HG02840 (cell line): ENCODE data around the gene TMEM167B.
A peak's percentile ranks its signal among the peaks of the same experiment; 100 is the strongest.

Source experiments
- ATAC-seq: cut with Tn5 transposase; IDR thresholded peaks from one replicate; pipeline ENCODE4 v1.9.1; 2021; ENCODE audit warnings: mild to moderate bottlenecking, moderate library complexity, moderate number of reproducible peaks; ENCODE audit not compliant: unreplicated experiment, low FRiP score

The TMEM167B gene

GRCh38 chr1:109080441-109081082 lies 10.0 kb upstream of the TMEM167B start:
- no peak for ATAC-seq

- ATAC-seq = no peak
Measured at GRCh38 chr1:109083501-109083900, 7.1 kb upstream of the TMEM167B start.

DNA sequence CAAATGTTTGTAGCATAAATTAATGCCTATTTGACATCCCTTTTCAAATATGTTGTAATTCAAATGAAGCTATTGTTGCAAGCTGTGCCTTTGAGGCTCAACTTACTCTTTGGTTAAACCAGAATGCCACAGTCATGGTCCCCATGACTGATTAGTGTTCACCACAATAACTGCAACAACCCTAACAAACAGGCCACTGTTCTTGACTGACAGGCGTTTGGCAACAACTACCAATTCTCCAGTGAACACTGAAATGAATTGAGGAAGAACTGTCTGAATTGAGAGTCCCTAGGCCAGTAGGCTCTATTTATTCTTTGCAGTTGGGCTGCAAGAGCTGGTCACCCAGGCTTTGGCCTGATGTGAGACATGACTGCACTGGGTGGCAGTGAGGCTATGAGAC lies 6.6 kb upstream of the TMEM167B start:
- no peak for ATAC-seq

DNA sequence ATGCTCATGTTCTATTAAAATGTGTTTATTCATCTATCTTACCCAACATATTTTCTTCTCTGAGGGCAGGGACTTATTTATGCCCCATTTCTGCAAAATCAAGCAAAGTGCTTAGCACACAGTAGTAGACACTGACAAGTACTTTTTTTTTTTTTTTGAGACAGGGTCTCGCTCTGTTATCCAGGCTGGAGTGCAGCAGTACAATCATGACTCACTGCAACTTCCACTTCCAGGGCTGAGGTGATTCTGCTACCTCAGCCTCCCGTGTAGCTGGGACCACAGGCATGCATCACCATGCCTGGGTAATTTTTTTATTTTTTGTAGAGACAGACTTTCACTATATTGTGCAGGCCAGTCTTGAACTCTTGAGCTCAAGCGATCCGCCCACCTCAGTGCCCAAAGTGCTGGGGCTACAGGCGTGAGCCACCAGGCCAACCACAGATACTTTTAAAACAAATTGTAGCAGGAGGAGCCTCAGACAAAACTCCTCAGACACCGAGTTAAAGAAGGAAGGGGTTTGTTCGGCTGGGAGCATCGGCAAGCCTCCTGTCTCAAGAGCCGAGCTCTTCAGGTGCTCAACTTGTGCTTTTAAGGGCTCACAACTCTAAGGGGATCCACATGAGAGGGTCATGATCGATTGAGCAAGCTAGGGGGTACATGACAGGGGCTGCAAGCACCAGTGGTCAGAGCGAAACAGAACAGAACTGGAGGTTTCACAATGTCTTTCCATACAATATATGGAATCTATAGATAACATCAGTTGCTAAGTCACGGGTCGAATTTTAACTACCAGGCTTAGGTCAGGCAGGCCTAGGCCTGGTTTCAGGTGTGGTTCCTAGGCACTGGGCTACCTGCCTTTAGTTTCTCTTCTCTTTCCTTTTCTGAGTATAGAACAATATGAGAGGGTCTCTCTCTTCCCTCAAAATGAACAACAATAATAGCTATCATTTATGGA lies 5.7 kb upstream of the TMEM167B start:
- no peak for ATAC-seq

DNA sequence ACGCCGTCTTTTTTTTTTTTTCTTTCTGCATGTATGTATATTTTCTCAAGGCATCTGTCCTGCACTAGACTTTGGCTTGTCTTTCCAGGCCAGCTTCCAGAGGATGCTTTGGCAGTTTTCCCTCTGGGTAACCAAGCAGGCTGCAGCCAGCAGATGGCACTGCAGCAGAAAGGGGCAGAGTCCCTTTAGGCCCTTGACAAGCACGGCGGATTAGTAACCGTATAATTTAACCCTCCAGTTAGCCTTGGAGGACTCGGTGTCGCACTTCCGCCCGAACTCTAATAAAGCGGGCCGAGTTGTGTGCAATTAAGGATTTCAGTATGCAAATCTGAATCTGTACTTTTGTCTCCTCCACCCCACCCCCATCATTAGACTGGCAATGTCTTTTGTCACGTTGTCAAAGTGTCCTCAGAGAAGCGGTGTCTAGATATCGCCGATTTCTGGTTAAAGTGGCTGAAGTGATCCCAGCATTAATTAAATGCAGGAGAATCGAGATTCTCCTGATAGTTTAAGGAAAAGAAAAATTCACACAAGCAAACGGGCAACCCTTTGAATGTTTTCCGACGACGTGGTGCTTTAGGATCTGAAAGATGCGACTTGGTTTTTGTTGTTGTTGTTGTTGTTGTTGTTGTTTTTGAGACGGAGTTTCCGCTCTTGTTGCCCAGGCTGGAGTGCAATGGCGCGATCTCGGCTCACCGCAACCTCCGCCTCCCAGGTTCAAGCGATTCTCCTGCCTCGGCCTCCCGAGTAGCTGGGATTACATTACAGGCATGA lies 1.1 kb upstream of the TMEM167B start:
- no peak for ATAC-seq

- ATAC-seq = peak; percentile 39
Measured at GRCh38 chr1:109091078-109091838, 694 bp downstream of the TMEM167B start.

- ATAC-seq = no peak
Measured at GRCh38 chr1:109091839-109092193, 1.3 kb downstream of the TMEM167B start.

- ATAC-seq = no peak
Measured at GRCh38 chr1:109094377-109094803, 3.8 kb downstream of the TMEM167B start.

DNA sequence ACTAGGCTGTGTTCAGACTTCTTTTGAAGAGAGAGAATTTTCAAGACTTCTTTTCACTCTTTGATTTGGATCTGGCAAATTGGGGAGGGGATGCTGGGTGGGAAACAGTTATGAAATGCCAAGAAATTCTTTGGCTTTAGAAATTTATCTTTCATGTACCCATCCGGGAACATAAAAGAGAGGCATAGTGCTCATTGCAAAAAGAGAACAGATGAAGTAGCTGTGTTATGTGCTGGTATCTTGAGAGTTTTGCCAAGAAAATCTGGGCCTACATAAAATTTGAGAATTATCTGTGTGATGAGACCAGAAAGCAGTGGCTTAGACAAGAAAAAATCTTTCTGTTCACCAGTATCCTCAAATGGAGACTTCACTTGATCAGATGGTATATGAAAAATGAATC lies 4.3 kb downstream of the TMEM167B start:
- no peak for ATAC-seq

DNA sequence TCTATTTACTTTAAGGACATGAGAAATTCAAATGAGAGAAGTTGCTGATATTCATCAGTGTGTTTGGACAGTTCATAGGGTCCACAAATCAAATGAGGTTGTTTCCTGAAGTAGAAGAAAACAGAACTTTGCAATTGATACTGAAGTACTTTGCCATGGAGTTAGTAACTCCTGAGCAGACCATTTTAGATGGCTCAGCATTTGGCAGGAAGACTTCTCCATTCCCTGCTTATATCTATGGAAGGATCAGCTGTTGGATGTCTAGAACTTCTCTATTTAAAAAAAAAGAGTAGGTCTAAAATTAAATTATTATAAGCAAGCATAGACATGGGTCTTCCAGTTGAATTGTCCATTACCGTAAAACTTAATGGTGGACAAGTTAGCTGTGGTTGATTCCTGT lies 5.1 kb downstream of the TMEM167B start:
- no peak for ATAC-seq

GRCh38 chr1:109096120-109096519 lies 5.6 kb downstream of the TMEM167B start:
- no peak for ATAC-seq

DNA sequence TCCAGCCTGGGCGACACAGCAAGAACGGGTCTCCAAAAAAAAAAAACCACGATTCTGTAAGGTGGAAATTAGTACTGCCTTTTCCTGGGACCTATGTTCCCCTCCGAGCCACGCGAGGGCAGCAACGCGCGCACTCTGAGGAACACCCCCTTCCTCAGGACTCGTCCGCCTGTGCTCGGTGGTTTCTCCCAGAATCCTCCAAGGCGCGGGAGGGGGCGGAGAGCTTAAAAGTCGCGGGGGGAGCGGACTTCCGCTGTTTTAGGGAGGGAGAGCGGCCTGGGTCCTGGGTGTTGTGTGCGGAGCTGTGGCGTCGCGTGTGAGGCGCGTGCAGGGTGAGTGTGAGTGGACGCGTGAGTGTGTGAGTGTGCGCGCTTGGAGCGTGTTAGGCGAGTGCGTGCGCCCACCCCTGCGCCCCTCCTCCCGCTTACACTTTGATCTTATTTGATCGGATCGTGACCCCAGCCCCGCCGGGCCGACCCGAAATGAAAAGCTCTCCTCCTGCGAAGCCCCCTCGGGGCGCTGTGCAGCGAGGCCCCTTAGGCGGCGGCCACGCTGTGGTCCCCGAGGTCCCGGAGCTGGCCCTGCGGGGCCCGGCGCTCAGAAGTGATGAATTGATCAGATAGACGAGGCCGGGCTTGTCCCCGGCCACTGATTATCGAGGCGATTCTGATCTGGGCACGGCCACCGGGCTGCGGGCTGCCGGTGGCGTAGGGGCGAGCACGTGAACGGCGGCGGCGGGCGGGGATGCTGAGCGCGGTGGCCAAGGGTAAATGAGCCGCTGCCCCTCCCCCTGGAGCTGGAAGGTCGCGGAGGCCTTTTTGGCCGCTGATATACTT lies 9.6 kb downstream of the TMEM167B start:
- peak; percentile 88 for ATAC-seq

- no peak for ATAC-seq
Measured at GRCh38 chr1:109104364-109105151, 14.0 kb downstream of the TMEM167B start.

DNA sequence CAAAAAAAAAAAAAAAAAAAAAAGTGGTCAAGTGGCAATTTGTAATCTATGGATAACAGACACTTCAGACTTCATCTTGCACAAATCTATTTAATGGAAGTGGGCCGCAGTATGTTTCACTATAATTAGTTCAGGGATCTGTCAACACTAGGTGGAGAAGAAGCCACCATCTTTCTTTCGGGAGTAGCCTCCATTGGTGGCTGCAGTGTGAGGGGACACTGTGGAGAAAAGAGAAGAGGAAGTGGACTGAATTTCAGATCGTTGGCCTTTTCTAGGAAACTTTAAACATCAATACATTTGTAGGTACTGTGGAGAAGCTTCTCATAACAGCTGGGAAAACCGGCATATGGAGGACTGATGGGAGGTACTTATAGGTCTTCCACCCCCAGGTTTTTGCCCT lies 15.3 kb downstream of the TMEM167B start:
- no peak for ATAC-seq

DNA sequence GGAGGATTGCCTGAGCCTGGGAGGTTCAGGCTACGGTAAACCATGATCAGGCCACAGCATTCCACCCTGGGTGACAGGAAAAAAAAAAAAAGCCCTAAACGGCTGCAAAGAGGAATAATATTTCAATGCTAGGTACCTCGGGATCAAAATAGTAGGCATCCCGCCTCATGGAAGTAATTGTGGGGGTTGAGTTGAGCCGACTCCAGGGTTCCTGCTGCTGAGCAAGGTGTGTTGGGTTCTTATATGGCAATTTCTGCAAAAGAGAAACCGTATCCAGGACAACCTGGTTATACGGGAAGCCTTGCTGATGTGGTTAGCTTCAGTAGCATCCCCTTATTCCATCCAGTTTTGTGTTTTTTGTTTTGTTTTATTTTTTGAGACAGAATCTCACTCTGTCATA lies 17.2 kb downstream of the TMEM167B start:
- ATAC-seq = no peak

- no peak for ATAC-seq
Measured at GRCh38 chr1:109109906-109110305, 19.3 kb downstream of the TMEM167B start.

DNA sequence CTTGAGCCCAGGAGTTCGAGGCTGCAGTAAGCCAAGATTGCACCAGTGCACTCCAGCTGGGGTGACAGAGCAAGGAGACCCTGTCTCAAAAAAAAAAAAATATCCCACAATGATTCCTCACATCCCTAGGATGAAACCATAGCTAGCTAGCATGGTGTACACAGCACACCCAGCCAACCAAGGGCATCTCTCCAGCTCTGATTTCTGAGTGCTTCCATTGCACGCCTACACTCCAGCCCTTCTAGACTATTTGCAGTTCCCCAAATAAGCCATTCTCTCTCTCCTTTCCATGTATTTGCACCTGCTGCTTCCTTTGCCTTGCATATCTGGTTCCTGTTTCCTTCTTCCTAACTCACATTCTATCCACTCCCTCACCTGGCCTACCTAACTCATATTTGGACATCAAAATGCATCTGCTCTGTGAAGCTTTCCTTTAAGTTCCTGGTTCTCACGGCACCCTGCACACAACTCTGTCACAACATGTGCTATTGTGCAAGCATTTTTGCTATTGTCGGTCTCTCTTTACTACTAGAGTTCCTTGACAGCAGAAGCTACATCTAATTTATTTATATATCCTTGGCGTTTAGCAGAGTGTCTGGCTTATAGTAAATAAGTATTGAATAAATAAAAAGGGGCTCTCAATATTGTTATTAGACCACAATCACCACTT lies 21.0 kb downstream of the TMEM167B start:
- ATAC-seq = no peak

DNA sequence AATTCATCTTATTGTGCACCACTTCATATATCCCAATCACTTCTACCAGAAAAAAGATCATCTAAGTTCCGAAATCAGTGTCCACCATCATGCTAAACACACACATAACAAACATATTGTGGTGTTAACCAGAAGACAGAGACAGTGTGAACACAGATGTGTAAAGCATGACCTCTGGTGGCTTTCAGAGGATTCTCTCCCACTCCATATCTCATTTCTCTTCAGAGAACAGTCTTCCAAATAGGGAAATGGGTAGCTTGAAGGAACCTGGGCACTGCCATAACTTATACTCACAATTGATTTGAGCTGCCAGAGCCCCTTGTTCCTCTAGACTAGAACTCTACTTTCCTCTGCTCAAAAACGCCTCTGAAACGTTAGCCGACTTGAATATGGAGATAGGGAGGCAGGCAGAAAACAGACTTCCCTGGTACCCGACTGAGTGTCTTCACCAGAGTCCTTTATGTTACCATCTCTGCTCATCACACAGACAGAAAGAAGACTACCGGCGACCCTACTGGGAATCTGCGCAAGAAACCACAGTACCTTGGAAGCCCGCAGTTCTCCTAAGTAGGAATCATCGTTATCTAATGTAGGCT lies 21.6 kb downstream of the TMEM167B start:
- no peak for ATAC-seq
